Stimulated activated CD4-positive, alpha-beta T cell treated with anti-CD3 and anti-CD28 coated beads, Interleukin-4, amount 100 ng/mL, for 4 hours (primary cell): ENCODE data around the gene AP3S2.

ENCODE experiments used
- DNase-seq, 2 experiments: peaks; one replicate each; pipeline ENCODE4 v3.0.0-alpha.2; 2020

Gene AP3S2

GRCh38 chr15:89812847-89813320 is 80.9 kb downstream of the AP3S2 start:
- DNase-seq, result no peak

GRCh38 chr15:89812011-89812846 is 81.6 kb downstream of the AP3S2 start:
- no peak for DNase-seq

GRCh38 chr15:89810837-89811236 is 83.0 kb downstream of the AP3S2 start:
- DNase-seq, result no peak

- no peak for DNase-seq
Measured at GRCh38 chr15:89809787-89810148, 84.0 kb downstream of the AP3S2 start.

- DNase-seq, result no peak
Measured at GRCh38 chr15:89809093-89809786, 84.6 kb downstream of the AP3S2 start.

- no peak for DNase-seq
Measured at GRCh38 chr15:89808160-89808870, 85.5 kb downstream of the AP3S2 start.

GRCh38 chr15:89807689-89808088 is 86.1 kb downstream of the AP3S2 start:
- DNase-seq, result no peak

GRCh38 chr15:89806559-89807550 is 86.9 kb downstream of the AP3S2 start:
- DNase-seq, result no peak

- DNase-seq, result no peak
Measured at GRCh38 chr15:89806210-89806558, 87.6 kb downstream of the AP3S2 start.

GRCh38 chr15:89805241-89806209 is 88.3 kb downstream of the AP3S2 start:
- DNase-seq, result no peak

GRCh38 chr15:89803941-89804800 is 89.6 kb downstream of the AP3S2 start:
- DNase-seq, result no peak

- DNase-seq, result no peak
Measured at GRCh38 chr15:89802986-89803824, 90.6 kb downstream of the AP3S2 start.

- no peak for DNase-seq
Measured at GRCh38 chr15:89802231-89802928, 91.4 kb downstream of the AP3S2 start.

- DNase-seq, result no peak
Measured at GRCh38 chr15:89801471-89802195, 92.2 kb downstream of the AP3S2 start.

- DNase-seq, result no peak
Measured at GRCh38 chr15:89799918-89800498, 93.8 kb downstream of the AP3S2 start.

- no peak for DNase-seq
Measured at GRCh38 chr15:89799011-89799911, 94.5 kb downstream of the AP3S2 start.
